K562 (cell line): ENCODE results near the gene BTD. TPM values are rescaled to one million over a fixed set of nuclear protein-coding genes. Genes with fewer than 3 reads are reported as not detected.

ENCODE experiments used
- ATAC-seq: fragments of 200-7000 bp; cut with Tn5 transposase; 3 replicates; pipeline ENCODE4 v1.9.1; 2020; ENCODE audit warnings: moderate library complexity
- BruUV-seq: library from RNA; stranded (reverse); fragments of 400-500 nt; replicated peaks from 2 replicates; lab custom pipeline; 2021; lab: Mats Ljungman, UMichigan
- CTCF ChIA-PET: fragments of 300-600 bp; formaldehyde crosslinking; extraction: SDS; loops from one replicate; lab custom pipeline; 2021; ENCODE audit warnings: low intra/inter-chr PET ratio; lab: Yijun Ruan, JAX
- POLR2A ChIA-PET: fragments of 300-600, 350-650 bp; sonication (Branson Sonifier 250); formaldehyde crosslinking; extraction: SDS; loops from one replicate; lab custom pipeline; 2021; ENCODE audit warnings: antibody characterized with exemption, inconsistent platforms; lab: Yijun Ruan, JAX
- DNase-seq, 4 experiments: peaks; one replicate each; pipeline versions ENCODE4 v3.0.0 to v3.0.0-alpha.2; 2011 to 2018; ENCODE audit warnings: low spot score in 3 of 4, mixed read lengths in 3 of 4; ENCODE audit errors: extremely low read depth in 1 of 4
- FAIRE-seq: peaks from 2 replicates; lab custom pipeline; 2011; peaks lifted over from hg19 to GRCh38; lab: Jason Lieb, UNC
- H2AFZ ChIP-seq: 2 replicates; pipeline ENCODE4 v1.6.0; 2011; ENCODE audit warnings: low read depth, low read length, control low read depth, inconsistent platforms
- H3K27ac ChIP-seq: fragments of 200-600 bp; 3 replicates; pipeline ENCODE4 v1.8.0; 2011; ENCODE audit warnings: low read depth, mild to moderate bottlenecking, control low read depth, inconsistent platforms, low read length, moderate library complexity, mixed read lengths; ENCODE audit errors: extremely low read depth
- H3K27me3 ChIP-seq, 2 experiments: fragments of 300-600 bp in 1 of 2; 2 replicates in 1 of 2; 3 replicates in 1 of 2; pipeline versions ENCODE4 v1.6.0 to v1.8.0; 2011; ENCODE audit warnings: inconsistent platforms in 2 of 2, low read length in 2 of 2, mild to moderate bottlenecking in 1 of 2, mixed read lengths in 1 of 2, moderate library complexity in 1 of 2; ENCODE audit not compliant: control insufficient read depth in 2 of 2, insufficient read depth in 2 of 2
- H3K36me3 ChIP-seq: fragments of 300-600 bp; 3 replicates; pipeline ENCODE4 v1.8.0; 2011; ENCODE audit warnings: mild to moderate bottlenecking, low read length, inconsistent platforms; ENCODE audit not compliant: control insufficient read depth, insufficient read depth
- H3K4me1 ChIP-seq, 2 experiments: fragments of 200-600 bp in 1 of 2; replicated peaks in 1 of 2; 2 replicates in 1 of 2; 3 replicates in 1 of 2; pipeline versions ENCODE4 v1.5.1 to v1.8.0; 2011; ENCODE audit warnings: inconsistent platforms in 2 of 2, low read length in 2 of 2, mild to moderate bottlenecking in 1 of 2, mixed read lengths in 1 of 2, moderate library complexity in 1 of 2; ENCODE audit not compliant: control insufficient read depth in 2 of 2, insufficient read depth in 2 of 2
- H3K4me2 ChIP-seq: 2 replicates; pipeline ENCODE4 v1.6.1; 2011; ENCODE audit warnings: low read length, control low read depth, inconsistent platforms, mixed read lengths; ENCODE audit not compliant: insufficient read depth
- H3K4me3 ChIP-seq: fragments of 200-600 bp; sonication (generic), shearing (Covaris generic); 2 replicates; pipeline ENCODE4 v1.5.1; 2016; ENCODE audit warnings: control low read depth, inconsistent platforms
- H3K79me2 ChIP-seq: fragments of 200-600 bp; 3 replicates; pipeline ENCODE4 v1.8.0; 2011; ENCODE audit warnings: low read length, inconsistent platforms; ENCODE audit not compliant: control insufficient read depth, insufficient read depth
- H3K9ac ChIP-seq, 2 experiments: 2 replicates each; pipeline versions ENCODE4 v1.6.0 to v1.6.1; 2011; ENCODE audit warnings: low read depth in 2 of 2, low read length in 2 of 2, control low read depth in 1 of 2, inconsistent platforms in 1 of 2, mild to moderate bottlenecking in 1 of 2, mixed read lengths in 1 of 2; ENCODE audit not compliant: insufficient read depth in 1 of 2
- H3K9me1 ChIP-seq: one replicate; pipeline ENCODE4 v1.6.0; 2011; ENCODE audit warnings: inconsistent platforms, mild to moderate bottlenecking, low read length, moderate library complexity; ENCODE audit not compliant: control insufficient read depth, insufficient read depth
- H3K9me3 ChIP-seq: replicated peaks from 2 replicates; pipeline ENCODE4 v1.5.1; 2011; ENCODE audit warnings: low read depth, low read length, inconsistent platforms; ENCODE audit not compliant: control insufficient read depth, insufficient read depth
- H4K20me1 ChIP-seq: replicated peaks from 2 replicates; pipeline ENCODE4 v1.6.1; 2011; ENCODE audit warnings: low read length, inconsistent platforms, mixed read lengths; ENCODE audit not compliant: control insufficient read depth, insufficient read depth
- CSDE1 ChIP-seq, 2 experiments: fragments of 450-650 bp; IDR thresholded peaks; 2 replicates each; pipeline ENCODE4 v1.6.1; 2016; ENCODE audit warnings: mild to moderate bottlenecking in 1 of 2
- CTCF ChIP-seq, 3 experiments: IDR thresholded peaks in 2 of 3; conservative IDR thresholded peaks in 1 of 3; 2 replicates each; pipeline ENCODE4 v1.5.1; 2011 to 2012; ENCODE audit warnings: low read length in 3 of 3, mild to moderate bottlenecking in 3 of 3, control low read depth in 2 of 3, improper control_type of control experiment in 1 of 3, inconsistent platforms in 1 of 3, low read depth in 1 of 3, mixed read lengths in 1 of 3, moderate library complexity in 1 of 3; ENCODE audit not compliant: insufficient read depth in 2 of 3
- NCOA1 ChIP-seq: fragments of 450-650 bp; IDR thresholded peaks from 2 replicates; pipeline ENCODE4 v1.6.1; 2016; ENCODE audit warnings: low read depth
- NUFIP1 ChIP-seq: fragments of 450-650 bp; IDR thresholded peaks from 2 replicates; pipeline ENCODE4 v1.6.1; 2018; ENCODE audit not compliant: partially characterized antibody
- WGBS: fragments of 100-300 bp; shearing (Covaris generic); methylation state at CpG from one replicate; pipeline ENCODE4 v1.1.6; 2016; ENCODE audit warnings: low coverage, mixed read lengths; ENCODE audit not compliant: insufficient coverage; ENCODE audit errors: missing lambda C conversion rate; 5-methylcytosine and 5-hydroxymethylcytosine counted together
- in situ Hi-C: fragments of 300-500 bp; cut with MboI; formaldehyde crosslinking; loops from 4 replicates; pipeline ENCODE4 v1.15.0; 2018; ENCODE audit warnings: inconsistent platforms, mixed read lengths
- intact Hi-C: fragments of 100-400 bp; cut with micrococcal nuclease; formaldehyde crosslinking; loops from 2 replicates; pipeline ENCODE4 v1.14.2; 2022
- polyA plus RNA-seq, 8 experiments: library from polyadenylated mRNA; depleted of rRNA in 4 of 8; stranded (reverse) in 5 of 8; unstranded in 3 of 8; fragments of >200 nt; fragmentation: Nextera tagmentation in 2 of 8; fragmentation: Illumina TruSeq in 1 of 8; extraction: Ambion mirVana in 2 of 8; extraction: Trizol in 1 of 8; gene quantifications; 2 replicates each; pipeline versions ENCODE4 v1.2.1 to v1.2.3, GENCODE V29; 2011 to 2014; ENCODE audit warnings: inconsistent platforms in 1 of 8, missing spikeins in 1 of 8
- total RNA-seq, 7 experiments: library from RNA; depleted of rRNA in 6 of 7; stranded (reverse); fragments of >200 nt in 6 of 7; fragmentation: Illumina TruSeq in 2 of 7; extraction: Trizol in 2 of 7; gene quantifications; 2 replicates each; pipeline versions ENCODE4 v1.2.1 to v1.2.3, GENCODE V29; 2011 to 2021; ENCODE audit warnings: low replicate concordance in 1 of 7

The BTD gene
- total and polyA plus RNA-seq, 9 of the 15 experiments (the other 6 are each of a cell fraction or from before 2014, with no cell fraction given): 6.6 to 26.2 (median 10.6) TPM

GRCh38 chr3:15631426-15632211, 30.1 kb downstream of the BTD start:
- BruUV-seq: no TSS peak
- Histone ChIP-seq H3K36me3 (no peaks in the 10 kb centered on the region), H3K4me3 (no peak overlapping the region), H3K27ac (no peak overlapping the region), H3K79me2 (no peaks in the 10 kb centered on the region), H3K4me2 (no peak overlapping the region), H3K27me3 (peaks cover 0 to 12% of the 10 kb centered on the region in 2 experiments; a peak in 2 of 5 replicates), H3K4me1 (peaks cover 3 to 12% of the 10 kb centered on the region in 2 experiments; a peak in 3 of 5 replicates), H4K20me1 (no peaks in the 10 kb centered on the region), H3K9me3 (no peaks in the 10 kb centered on the region), H3K9me1 (no peaks in the 10 kb centered on the region), H2AFZ (0 out of 2 replicates have a peak overlapping the region, but pooled peaks have one; percentile 5), H3K9ac (no peak overlapping the region; a peak in 1 of 4 replicates)
- FAIRE-seq (no peak), DNase-seq (peak in 2 of 4 experiments; percentile 18 to 32), ATAC-seq (peak; percentile 18)
- ChIA-PET POLR2A (interaction anchor here (0.6 to 0.9 kb wide), 2 partner anchors 19 to 30 kb away, joined by 3 read pairs; partner anchors contain the start of genes BTD and HACL1), CTCF (interaction anchor here (2.7 kb wide), 1 partner anchor 181 kb away, joined by 26 read pairs; no protein-coding TSS in a partner anchor)
- intact Hi-C loops: loop anchor here (2.0 to 10.0 kb wide), 5 partner anchors 343 to 913 kb away; partner anchors contain the start of gene CAPN7
- WGBS: 40% methylated on average over 12 of the region's 12 CpGs
- in situ Hi-C loops: loop anchor here (25.0 kb wide), 1 partner anchor 906 kb away; no protein-coding TSS in a partner anchor
- TF ChIP-seq NUFIP1: no peak
- TF ChIP-seq CSDE1 (IDR thresholded peaks at IDR 0.05): no peak
- no peak for TF ChIP-seq NCOA1
- peak in 2 of 3 experiments; percentile 14 to 16; a peak in 1 of 6 replicates for TF ChIP-seq CTCF (IDR thresholded peaks at IDR 0.05 in 2 of 3, conservative IDR thresholded peaks at IDR 0.05 in 1 of 3; ENCODE audit: insufficient read depth in 2 of 3, low read depth in 1 of 3, low read length in 3 of 3)
